ENCODE measurements around the gene SLC16A1.
"Not testable (repeated sequence)": the region's sequence is repeated elsewhere in the genome, so short reads cannot be mapped to it uniquely, and the experiment has no call there.

The SLC16A1 gene, protein sequence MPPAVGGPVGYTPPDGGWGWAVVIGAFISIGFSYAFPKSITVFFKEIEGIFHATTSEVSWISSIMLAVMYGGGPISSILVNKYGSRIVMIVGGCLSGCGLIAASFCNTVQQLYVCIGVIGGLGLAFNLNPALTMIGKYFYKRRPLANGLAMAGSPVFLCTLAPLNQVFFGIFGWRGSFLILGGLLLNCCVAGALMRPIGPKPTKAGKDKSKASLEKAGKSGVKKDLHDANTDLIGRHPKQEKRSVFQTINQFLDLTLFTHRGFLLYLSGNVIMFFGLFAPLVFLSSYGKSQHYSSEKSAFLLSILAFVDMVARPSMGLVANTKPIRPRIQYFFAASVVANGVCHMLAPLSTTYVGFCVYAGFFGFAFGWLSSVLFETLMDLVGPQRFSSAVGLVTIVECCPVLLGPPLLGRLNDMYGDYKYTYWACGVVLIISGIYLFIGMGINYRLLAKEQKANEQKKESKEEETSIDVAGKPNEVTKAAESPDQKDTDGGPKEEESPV

DNA sequence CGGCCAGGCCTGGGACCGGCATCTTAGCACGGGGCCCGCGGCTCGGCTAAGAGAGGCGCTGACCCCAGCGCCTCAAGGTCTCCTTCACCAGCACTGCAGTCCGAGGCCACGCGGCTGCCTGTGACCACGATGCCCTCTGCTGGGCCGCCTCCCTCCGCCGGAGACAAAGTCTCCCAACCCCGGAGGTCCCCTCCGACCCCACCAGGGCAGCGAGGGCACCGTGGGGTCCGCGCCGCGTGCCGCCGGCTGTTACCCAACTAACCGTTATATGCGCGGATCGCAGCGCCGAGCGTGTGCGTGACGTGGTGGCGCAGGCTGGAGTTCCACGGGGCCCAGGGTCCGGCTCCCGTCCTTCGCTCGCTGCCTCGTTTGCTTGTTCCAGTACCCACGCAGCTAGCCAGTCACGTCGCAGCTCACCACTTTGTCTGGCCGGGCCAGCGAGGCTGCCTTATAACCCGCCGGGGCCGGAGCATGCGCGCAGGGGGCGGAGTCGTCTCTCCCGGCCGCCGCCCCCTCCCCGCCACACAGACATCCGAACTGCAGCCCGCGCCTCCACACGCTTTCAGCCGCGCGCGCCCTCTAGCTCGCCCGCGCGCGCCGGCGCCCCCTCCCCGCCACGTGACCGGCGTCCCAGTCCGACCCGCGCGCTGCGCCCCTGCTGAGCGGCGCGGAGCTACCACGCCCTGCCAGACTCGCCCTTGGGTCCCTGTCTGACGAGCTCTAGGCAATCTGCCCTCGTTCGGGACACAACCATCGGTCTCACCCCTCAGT lies at the start of gene SLC16A1:
SLC16A1 (minus strand) TSS at position 424 of the 771 bp plus-strand sequence. CDS start 26,888 bp downstream, outside the sequence.
- DNase-seq (ENCODE audit: extremely low spot score, insufficient read length, low read depth) (peak; percentile 74), FAIRE-seq (peak; percentile 85)

DNA sequence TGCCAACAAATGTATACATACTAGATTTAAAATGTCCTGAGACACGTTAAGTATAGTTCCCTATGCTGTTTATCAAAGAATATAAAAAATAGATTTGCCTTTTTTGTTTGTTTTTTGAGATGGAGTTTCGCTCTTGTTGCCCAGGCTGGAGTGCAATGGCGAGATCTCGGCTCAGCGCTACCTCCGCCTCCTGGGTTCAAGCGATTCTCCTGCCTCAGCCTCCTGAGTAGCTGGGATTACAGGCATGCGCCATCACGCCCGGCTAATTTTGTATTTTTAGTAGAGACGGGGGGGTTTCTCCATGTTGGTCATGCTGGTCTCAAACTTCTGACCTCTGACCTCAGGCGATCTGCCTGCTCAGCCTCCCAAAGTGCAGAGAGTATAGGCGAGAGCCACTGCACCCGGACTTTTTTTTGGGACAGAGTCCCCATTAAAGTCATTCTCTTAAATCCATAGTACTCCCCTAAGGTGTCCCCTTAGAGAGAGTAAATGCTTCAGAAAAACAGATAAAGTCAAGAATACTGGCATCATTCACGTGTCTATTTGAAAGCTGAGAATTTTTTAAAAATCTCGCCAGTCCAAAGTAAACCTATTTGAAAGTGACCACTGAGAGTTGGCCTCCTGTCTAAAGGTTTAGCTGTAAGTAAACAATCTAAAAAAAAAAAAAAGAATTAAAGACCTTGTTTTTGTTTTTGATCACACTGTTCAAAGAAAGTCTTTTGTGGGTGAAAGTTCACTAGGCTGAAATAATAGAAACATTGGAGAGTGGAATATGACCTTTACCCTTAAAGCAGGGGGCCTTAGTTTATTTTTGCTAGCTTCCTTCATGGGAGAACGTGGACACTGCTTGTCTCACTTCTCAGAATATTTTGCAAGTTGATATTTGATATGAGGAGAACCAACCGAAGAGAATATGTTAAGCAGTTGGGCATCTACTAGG lies 48.0 kb upstream of the SLC16A1 start:
- DNase-seq (ENCODE audit: extremely low spot score, insufficient read length, low read depth) = no peak
- no peak for FAIRE-seq

- FAIRE-seq = no peak
- DNase-seq (ENCODE audit: extremely low spot score, insufficient read length, low read depth) = no peak
Measured at GRCh38 chr1:113002297-113002696, 46.3 kb upstream of the SLC16A1 start.

GRCh38 chr1:112998592-112999235 lies 42.7 kb upstream of the SLC16A1 start:
- DNase-seq (ENCODE audit: extremely low spot score, insufficient read length, low read depth) (no peak), FAIRE-seq (no peak)

GRCh38 chr1:112997781-112998180 lies 41.8 kb upstream of the SLC16A1 start:
- FAIRE-seq (no peak), DNase-seq (ENCODE audit: extremely low spot score, insufficient read length, low read depth) (no peak)

DNA sequence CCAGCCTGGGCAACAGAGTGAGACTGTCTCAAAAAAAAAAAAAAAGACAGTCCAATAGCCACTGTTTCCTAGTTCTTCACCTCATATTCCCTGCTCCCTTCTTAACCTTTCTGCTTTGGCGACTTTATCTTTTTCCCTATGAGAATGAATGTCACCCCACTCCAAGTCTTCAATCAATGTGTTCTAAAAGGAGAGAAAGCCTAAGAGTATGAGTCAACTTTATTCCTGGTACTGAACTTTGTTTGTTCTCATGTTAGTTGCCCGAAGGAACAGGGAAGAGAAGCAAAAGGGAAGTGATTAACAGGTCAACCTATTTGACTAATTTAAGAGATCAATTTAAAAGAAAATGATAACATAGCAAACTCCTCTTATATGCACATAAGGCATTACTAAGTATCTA lies 39.9 kb upstream of the SLC16A1 start:
- no peak for DNase-seq (ENCODE audit: extremely low spot score, insufficient read length, low read depth)
- FAIRE-seq = no peak

GRCh38 chr1:112995021-112995420 lies 39.0 kb upstream of the SLC16A1 start:
- not testable (repeated sequence) for DNase-seq (ENCODE audit: extremely low spot score, insufficient read length, low read depth); FAIRE-seq

GRCh38 chr1:112992780-112993179 lies 36.8 kb upstream of the SLC16A1 start:
- FAIRE-seq (no peak), DNase-seq (ENCODE audit: extremely low spot score, insufficient read length, low read depth) (no peak)

DNA sequence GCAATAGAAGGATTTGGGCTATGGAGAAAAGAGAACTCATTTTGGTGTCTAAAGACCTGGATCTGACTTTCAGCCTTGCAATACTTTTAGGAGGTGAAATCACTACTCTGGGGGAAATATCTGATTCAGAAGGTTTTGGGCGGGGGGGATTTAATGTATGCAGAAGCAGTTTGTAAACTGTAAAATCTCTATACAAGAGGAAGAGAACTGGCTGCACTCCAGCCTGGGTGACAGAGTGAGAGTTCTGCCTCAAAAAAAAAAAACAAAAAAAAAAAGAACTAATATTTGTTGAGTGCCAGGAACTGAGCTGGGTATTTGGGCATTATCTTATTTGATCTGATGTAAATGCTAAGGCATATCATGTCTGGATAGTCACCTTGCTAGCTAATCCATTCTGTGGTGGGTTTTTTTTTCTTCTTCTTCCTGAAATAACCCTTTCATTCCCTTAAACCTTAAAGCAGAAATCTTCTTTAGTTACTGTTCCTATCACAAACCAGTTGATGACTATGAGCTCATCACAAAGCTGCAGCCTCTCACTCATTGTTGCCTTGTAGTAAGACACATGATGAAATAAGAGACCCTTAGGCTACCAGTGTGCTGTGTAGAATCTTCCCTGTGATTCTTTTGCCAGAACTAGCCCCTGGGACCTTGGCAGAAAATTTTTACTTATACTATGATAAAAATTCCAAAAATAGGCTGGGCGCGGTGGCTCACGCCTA lies 35.6 kb upstream of the SLC16A1 start:
- DNase-seq (ENCODE audit: extremely low spot score, insufficient read length, low read depth) (no peak), FAIRE-seq (no peak)

- DNase-seq (ENCODE audit: extremely low spot score, insufficient read length, low read depth) (no peak), FAIRE-seq (no peak)
Measured at GRCh38 chr1:112990271-112990670, 34.3 kb upstream of the SLC16A1 start.

DNA sequence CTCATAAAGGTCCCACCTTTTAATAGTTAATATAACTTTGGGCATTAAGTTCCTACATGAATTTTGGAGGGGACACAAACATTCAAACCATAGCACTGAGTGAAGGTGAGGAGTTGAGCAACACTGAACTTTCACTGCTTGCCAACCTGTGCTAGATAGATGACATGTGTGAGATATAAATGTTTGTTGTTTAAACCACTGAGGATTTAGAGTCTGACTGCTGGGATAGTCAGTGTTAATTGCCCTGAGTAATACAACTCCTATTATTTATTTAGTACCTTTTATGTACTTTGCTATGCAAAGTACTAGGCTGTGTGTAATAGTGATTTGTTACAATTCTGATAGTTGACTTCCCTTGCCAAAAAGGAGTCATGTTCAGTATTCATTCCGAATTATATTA lies 32.4 kb upstream of the SLC16A1 start:
- DNase-seq (ENCODE audit: extremely low spot score, insufficient read length, low read depth) (no peak), FAIRE-seq (no peak)

DNA sequence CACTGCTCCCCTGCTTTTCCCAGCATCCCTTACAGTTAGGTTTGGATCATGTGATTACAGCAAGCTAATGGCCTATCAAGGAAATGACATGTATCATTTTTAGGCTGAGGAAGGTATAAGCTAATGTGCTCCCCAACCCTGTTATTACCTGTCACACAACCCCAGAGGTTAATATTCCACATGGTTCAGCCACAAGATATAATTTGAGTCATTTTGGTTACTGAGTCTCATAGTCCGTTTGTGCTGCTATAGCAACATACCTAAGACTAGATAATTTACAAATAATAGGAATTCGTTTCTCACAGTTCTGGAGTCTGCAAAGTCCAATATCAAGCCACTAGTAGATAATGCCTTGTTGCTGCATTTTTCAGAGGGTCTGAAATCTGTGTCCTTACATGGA lies 29.1 kb upstream of the SLC16A1 start:
- FAIRE-seq (peak; percentile 83), DNase-seq (ENCODE audit: extremely low spot score, insufficient read length, low read depth) (no peak)

- DNase-seq (ENCODE audit: extremely low spot score, insufficient read length, low read depth) = no peak
- FAIRE-seq = peak; percentile 57
Measured at GRCh38 chr1:112983537-112984131, 27.6 kb upstream of the SLC16A1 start.

DNA sequence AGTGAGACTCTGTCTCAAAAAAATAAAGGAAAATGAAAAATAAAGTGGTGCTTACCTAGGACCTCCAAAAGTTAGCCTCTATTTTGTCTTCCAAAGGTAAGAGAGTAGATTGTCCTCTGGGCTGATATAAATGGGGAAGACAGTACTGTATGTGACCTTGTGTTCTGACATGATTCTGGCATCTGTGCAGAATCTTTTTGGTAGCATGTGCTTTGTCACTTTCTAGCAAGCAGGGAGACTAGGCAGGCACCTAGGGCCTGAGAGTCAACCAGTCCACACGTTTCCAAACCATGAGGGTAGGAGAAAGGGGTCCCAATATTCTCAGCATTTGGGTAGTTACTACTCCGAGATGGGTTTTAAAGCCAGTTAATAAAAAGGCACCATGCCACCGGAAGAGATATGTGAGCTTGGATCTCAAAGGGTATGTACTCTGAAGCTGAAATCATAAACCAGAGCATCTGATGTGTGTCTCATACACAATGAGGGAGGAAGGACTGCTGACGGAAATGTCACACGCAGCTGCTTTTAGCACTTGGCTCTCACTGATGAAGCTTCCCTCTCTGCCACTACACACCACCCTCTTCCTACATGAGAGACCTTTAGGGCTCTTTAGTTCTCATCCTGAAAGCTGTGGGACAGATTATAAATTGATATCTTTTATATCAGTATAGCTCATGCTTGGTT lies 27.0 kb upstream of the SLC16A1 start:
- FAIRE-seq = peak; percentile 65
- DNase-seq (ENCODE audit: extremely low spot score, insufficient read length, low read depth) = no peak

- FAIRE-seq = no peak
- DNase-seq (ENCODE audit: extremely low spot score, insufficient read length, low read depth) = no peak
Measured at GRCh38 chr1:112982328-112982727, 26.3 kb upstream of the SLC16A1 start.

GRCh38 chr1:112981834-112982233 lies 25.8 kb upstream of the SLC16A1 start:
- DNase-seq (ENCODE audit: extremely low spot score, insufficient read length, low read depth) = not testable (repeated sequence)

DNA sequence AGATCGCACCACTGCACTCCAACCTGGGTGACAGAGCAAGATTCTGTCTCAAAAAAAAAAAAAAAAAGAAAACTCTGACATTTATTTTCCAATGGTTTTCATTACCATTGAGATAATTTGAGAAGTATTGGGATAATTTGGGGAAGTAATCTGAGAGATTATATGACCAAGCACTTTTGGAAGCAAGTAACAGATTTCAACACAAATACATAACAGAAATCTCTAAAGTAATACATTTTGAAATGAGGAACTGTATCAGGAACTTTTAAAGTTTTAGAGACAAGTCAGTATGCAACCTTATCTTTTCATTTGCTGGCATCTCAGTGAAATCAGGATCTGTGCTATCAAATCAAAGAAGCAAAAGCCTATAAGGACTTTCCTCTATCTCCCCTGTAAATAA lies 25.4 kb upstream of the SLC16A1 start:
- FAIRE-seq (no peak), DNase-seq (ENCODE audit: extremely low spot score, insufficient read length, low read depth) (no peak)

More at GRCh38 chr1:112981834-112982233, 25.8 kb upstream of the SLC16A1 start:
- not testable (repeated sequence) for FAIRE-seq

GRCh38 chr1:112975336-112975735 lies 19.3 kb upstream of the SLC16A1 start:
- FAIRE-seq = no peak

More at GRCh38 chr1:112975336-112975735, 19.3 kb upstream of the SLC16A1 start:
- no peak for DNase-seq (ENCODE audit: extremely low spot score, insufficient read length, low read depth)

Measured in GM18507 (cell line).